ENCODE measurements around the gene CYP4B1. TPM values are rescaled to one million over a fixed set of nuclear protein-coding genes. Genes with fewer than 3 reads are reported as not detected.

Gene CYP4B1
- total and polyA plus RNA-seq, 2 experiments from 2014 or later = 0.25 to 0.67 TPM

- no peak overlapping the region for H2AFZ ChIP-seq
- H3K9me2 ChIP-seq (replicated peaks; ENCODE audit: insufficient read depth) = no peaks in the 10 kb centered on the region
- H3K4me2 ChIP-seq = peak overlapping the region; percentile 48
- peak overlapping the region; percentile 87 for H3K27ac ChIP-seq
- no peaks in the 10 kb centered on the region for H3K79me2 ChIP-seq
- H3K9me3 ChIP-seq (ENCODE audit: low read depth) = no peaks in the 10 kb centered on the region
- H3K4me1 ChIP-seq (ENCODE audit: insufficient read depth) = peaks cover 18% of the 10 kb centered on the region
- 63% methylated on average over 2 of the region's 2 CpGs for WGBS (ENCODE audit: low lambda C conversion rate, missing lambda C conversion rate)
- no peak for TF ChIP-seq EZH2 (IDR thresholded peaks at IDR 0.05; ENCODE audit: borderline replicate concordance)
- TF ChIP-seq, protein P1, sequence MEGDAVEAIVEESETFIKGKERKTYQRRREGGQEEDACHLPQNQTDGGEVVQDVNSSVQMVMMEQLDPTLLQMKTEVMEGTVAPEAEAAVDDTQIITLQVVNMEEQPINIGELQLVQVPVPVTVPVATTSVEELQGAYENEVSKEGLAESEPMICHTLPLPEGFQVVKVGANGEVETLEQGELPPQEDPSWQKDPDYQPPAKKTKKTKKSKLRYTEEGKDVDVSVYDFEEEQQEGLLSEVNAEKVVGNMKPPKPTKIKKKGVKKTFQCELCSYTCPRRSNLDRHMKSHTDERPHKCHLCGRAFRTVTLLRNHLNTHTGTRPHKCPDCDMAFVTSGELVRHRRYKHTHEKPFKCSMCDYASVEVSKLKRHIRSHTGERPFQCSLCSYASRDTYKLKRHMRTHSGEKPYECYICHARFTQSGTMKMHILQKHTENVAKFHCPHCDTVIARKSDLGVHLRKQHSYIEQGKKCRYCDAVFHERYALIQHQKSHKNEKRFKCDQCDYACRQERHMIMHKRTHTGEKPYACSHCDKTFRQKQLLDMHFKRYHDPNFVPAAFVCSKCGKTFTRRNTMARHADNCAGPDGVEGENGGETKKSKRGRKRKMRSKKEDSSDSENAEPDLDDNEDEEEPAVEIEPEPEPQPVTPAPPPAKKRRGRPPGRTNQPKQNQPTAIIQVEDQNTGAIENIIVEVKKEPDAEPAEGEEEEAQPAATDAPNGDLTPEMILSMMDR (IDR thresholded peaks at IDR 0.05; ENCODE audit: poor library complexity) = no peak
- no peak for TF ChIP-seq EZH2phosphoT487 (IDR thresholded peaks at IDR 0.05; ENCODE audit: low read depth, severe bottlenecking, unreplicated experiment)
- DNase-seq (ENCODE audit: low spot score) = peak; percentile 54
- no peaks in the 10 kb centered on the region for H3K36me3 ChIP-seq (replicated peaks; ENCODE audit: insufficient read depth, low read depth)
- no peak overlapping the region for H3K4me3 ChIP-seq
- no peaks in the 10 kb centered on the region for H3K27me3 ChIP-seq
- no peaks in the 10 kb centered on the region for H4K20me1 ChIP-seq (ENCODE audit: insufficient read depth, poor library complexity, severe bottlenecking)
Observed at GRCh38 chr1:46764402-46764801, 34.4 kb upstream of the CYP4B1 start.

DNA sequence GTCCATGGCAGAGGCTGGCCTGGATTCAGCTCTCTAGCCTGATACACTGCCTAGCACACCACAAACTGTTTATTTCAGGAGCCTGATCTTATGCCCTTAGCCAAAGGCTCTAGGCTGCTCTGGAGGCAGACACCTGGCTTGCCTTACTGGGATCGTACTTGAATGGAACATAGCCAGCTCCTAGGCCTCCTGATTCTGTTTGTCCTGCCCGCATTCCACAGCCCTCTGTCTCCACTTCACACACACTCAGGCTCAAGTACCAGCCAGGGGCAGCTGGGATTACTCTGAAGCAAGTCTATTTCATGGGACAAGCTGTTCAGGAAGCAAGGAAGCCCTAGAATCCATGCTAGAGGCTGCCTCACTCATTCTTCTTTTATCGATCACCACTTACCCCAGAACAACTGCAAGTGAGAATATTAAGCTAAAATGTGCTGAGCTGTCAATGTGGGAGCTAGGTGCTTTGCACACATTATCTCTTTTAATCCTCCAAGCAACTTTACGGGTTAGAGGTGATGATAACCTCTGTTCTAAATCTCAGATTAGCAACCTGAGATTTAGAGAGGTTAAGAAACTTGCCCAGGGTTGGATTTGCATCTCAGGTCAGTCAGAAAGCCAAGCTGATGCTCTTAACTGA is 31.1 kb upstream of the CYP4B1 start:
- Histone ChIP-seq H3K9me2 (replicated peaks; ENCODE audit: insufficient read depth) (no peaks in the 10 kb centered on the region), H3K36me3 (replicated peaks; ENCODE audit: insufficient read depth, low read depth) (no peaks in the 10 kb centered on the region), H3K4me3 (no peak overlapping the region), H3K4me1 (ENCODE audit: insufficient read depth) (peaks cover 18% of the 10 kb centered on the region), H3K4me2 (no peak overlapping the region), H4K20me1 (ENCODE audit: insufficient read depth, poor library complexity, severe bottlenecking) (no peaks in the 10 kb centered on the region), H3K79me2 (no peaks in the 10 kb centered on the region), H2AFZ (no peak overlapping the region), H3K27me3 (no peaks in the 10 kb centered on the region), H3K27ac (no peak overlapping the region), H3K9me3 (ENCODE audit: low read depth) (no peaks in the 10 kb centered on the region)
- TF ChIP-seq EZH2phosphoT487 (IDR thresholded peaks at IDR 0.05; ENCODE audit: low read depth, severe bottlenecking, unreplicated experiment) = no peak
- TF ChIP-seq, protein P1 (IDR thresholded peaks at IDR 0.05; ENCODE audit: poor library complexity) = no peak
- no peak for DNase-seq (ENCODE audit: low spot score)
- WGBS (ENCODE audit: low lambda C conversion rate, missing lambda C conversion rate) = 62% methylated on average over 4 of the region's 4 CpGs

DNA sequence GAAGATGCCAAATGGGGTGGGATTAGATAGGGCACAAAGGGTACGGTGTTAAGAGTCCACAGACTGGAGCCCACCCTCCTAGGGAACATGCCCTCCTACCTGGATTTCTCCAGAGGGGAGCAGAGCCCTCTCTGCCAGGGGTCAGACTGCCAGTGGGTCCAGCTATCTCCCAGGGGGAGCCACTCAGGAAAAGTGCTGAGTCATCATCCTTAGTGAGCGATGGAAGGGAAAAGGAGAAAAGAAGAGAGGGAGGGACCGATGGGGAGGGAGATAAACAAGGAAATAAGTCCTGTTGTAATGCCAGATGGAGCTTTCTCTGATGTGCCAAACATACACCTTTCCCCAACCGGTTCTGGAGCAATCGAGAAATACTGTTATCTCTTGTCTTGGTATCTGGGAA is 30.4 kb upstream of the CYP4B1 start:
- H4K20me1 ChIP-seq (ENCODE audit: insufficient read depth, poor library complexity, severe bottlenecking) = no peaks in the 10 kb centered on the region
- H3K4me2 ChIP-seq = no peak overlapping the region
- no peaks in the 10 kb centered on the region for H3K27me3 ChIP-seq
- 96% methylated on average over 5 of the region's 5 CpGs for WGBS (ENCODE audit: low lambda C conversion rate, missing lambda C conversion rate)
- DNase-seq (ENCODE audit: low spot score) = no peak
- no peak for TF ChIP-seq EZH2 (IDR thresholded peaks at IDR 0.05; ENCODE audit: borderline replicate concordance)
- TF ChIP-seq, protein P1 (IDR thresholded peaks at IDR 0.05; ENCODE audit: poor library complexity) = no peak
- no peak for TF ChIP-seq EZH2phosphoT487 (IDR thresholded peaks at IDR 0.05; ENCODE audit: low read depth, severe bottlenecking, unreplicated experiment)
- no peak overlapping the region for H2AFZ ChIP-seq
- no peaks in the 10 kb centered on the region for H3K36me3 ChIP-seq (replicated peaks; ENCODE audit: insufficient read depth, low read depth)
- H3K4me3 ChIP-seq = no peak overlapping the region
- H3K4me1 ChIP-seq (ENCODE audit: insufficient read depth) = peaks cover 12% of the 10 kb centered on the region
- no peaks in the 10 kb centered on the region for H3K9me3 ChIP-seq (ENCODE audit: low read depth)
- H3K9me2 ChIP-seq (replicated peaks; ENCODE audit: insufficient read depth) = no peaks in the 10 kb centered on the region
- H3K27ac ChIP-seq = no peak overlapping the region
- no peaks in the 10 kb centered on the region for H3K79me2 ChIP-seq

All from hepatocyte (in vitro differentiated cells).